Gastrocnemius medialis (tissue), 4 donors: Measurements from ENCODE around the gene ART5. TPM values are rescaled to one million over a fixed set of nuclear protein-coding genes. Genes with fewer than 3 reads are reported as not detected.

ENCODE experiments used
- ATAC-seq, 2 donors: fragments of 150-250 bp; one replicate each; pipeline ENCODE4 v1.9.1; 2016
- DNase-seq, 2 donors: peaks; one replicate each; pipeline ENCODE4 v3.0.0-alpha.2; 2019
- H3K27ac ChIP-seq, 4 donors: fragments of 200-600 bp; sonication (generic); 1 replicate in 1 of 4; 2 replicates in 3 of 4; pipeline ENCODE4 v1.5.1; 2016 to 2018; ENCODE audit warnings: mild to moderate bottlenecking in 2 of 4, moderate library complexity in 1 of 4
- H3K27me3 ChIP-seq, 3 donors: fragments of 200-600 bp; sonication (generic) in 2 of 3; 1 replicate in 1 of 3; 2 replicates in 2 of 3; pipeline versions ENCODE4 v1.5.1 to v1.6.0; 2016 to 2019; ENCODE audit warnings: mild to moderate bottlenecking in 1 of 3, moderate library complexity in 1 of 3
- H3K36me3 ChIP-seq, 2 donors: fragments of 200-600 bp; sonication (generic) in 1 of 2; one replicate each; pipeline ENCODE4 v1.5.1; 2017 to 2018
- H3K4me1 ChIP-seq, 2 donors: fragments of 200-600 bp; sonication (generic) in 1 of 2; one replicate each; pipeline ENCODE4 v1.5.1; 2016 to 2017; ENCODE audit warnings: mild to moderate bottlenecking in 2 of 2
- H3K4me3 ChIP-seq, 4 donors: fragments of 200-600 bp; sonication (generic) in 3 of 4; 1 replicate in 1 of 4; 2 replicates in 3 of 4; pipeline ENCODE4 v1.5.1; 2016 to 2019; ENCODE audit warnings: mild to moderate bottlenecking in 2 of 4
- H3K9me3 ChIP-seq, 3 donors: fragments of 200-600 bp; sonication (generic) in 2 of 3; 1 replicate in 1 of 3; 2 replicates in 2 of 3; pipeline ENCODE4 v1.5.1; 2016 to 2019
- POLR2A ChIP-seq, 2 donors: fragments of 450-650 bp; IDR thresholded peaks; one replicate each; pipeline ENCODE4 v1.6.1; 2017; ENCODE audit warnings: antibody characterized with exemption in 2 of 2, mild to moderate bottlenecking in 2 of 2, moderate library complexity in 2 of 2
- in situ Hi-C, 4 donors: fragments of 200-750 bp; cut with MboI; loops; one replicate each; pipeline versions ENCODE4 v1.15.0 to v1.8.0; 2017; ENCODE audit warnings: low sequenced_read_pairs in 4 of 4
- intact Hi-C: fragments of 100-400 bp; cut with DNase I; formaldehyde crosslinking; loops from one replicate; pipeline ENCODE4 v1.15.1; 2023; ENCODE audit warnings: low total_unique reads
- total RNA-seq, 4 donors: library from RNA; depleted of rRNA; stranded (reverse); fragments of >200 nt; gene quantifications; one replicate each; pipeline versions ENCODE4 v1.1.0 to v1.2.3, GENCODE V29; 2016
- TF ChIP-seq, protein P1 (sequence below), 5 experiments: fragments of 450-650 bp in 3 of 5; fragments of 200-600 bp in 2 of 5; sonication (generic) in 2 of 5; IDR thresholded peaks in 4 of 5; conservative IDR thresholded peaks in 1 of 5; 1 replicate in 4 of 5; 2 replicates in 1 of 5; pipeline ENCODE4 v1.5.1; 2016 to 2019; ENCODE audit warnings: antibody characterized with exemption in 5 of 5, mild to moderate bottlenecking in 3 of 5, moderate library complexity in 3 of 5

Gene ART5
- total RNA-seq, 4 donors from 2014 or later, result 1.1 to 8.5 (median 2.2) TPM

DNA sequence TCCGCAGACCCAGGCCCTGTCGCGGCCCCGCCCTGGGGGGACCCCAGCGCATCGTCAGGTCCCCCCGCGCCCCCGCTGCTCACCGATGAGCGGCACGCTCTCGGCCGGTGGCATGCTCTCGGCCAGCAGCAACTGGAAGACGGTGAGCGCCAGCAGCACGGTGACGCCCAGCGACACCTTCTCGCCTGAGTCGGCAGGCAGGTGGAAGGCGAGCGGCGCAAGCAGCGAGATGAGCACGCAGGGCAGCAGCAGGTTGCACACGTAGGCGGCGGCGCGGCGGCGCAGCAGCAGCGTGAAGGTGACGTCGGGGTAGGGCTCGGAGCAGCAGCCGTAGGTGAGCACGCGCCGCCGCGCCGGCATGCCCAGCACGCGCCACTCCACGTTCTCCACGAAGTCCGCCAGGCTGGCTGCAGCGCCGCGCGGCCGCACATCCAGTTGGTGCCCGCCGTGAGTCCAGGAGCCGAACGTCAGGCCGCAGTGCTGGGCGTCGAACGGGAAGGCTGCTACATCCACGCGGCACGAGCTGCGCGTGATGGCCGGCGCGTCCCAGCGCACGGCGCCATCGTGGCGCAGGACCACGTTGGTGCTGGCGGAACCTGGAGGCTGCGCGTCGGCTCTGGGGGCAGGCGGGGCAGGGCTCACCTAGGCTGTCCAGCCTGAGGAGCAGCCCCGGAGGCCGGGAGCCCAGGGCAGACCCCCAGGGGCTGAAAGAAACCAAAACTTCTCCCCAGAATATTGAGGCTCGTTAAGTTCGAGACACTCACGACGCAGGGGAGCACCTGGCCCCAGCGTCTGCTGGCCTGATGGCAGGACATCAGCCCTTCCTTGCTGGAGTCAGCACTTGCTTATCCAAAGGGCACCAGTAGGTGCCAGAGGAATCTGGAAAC lies 25.6 kb upstream of the ART5 start:
- H3K4me3 ChIP-seq, result no peak overlapping the region
- DNase-seq (no peak), ATAC-seq (no peak)
- H3K9me3 ChIP-seq, result no peaks in the 10 kb centered on the region
- intact Hi-C loops (no loop called here), in situ Hi-C loops (no loop called here)
- peaks cover 0 to 3% of the 10 kb centered on the region in 2 donors for H3K4me1 ChIP-seq
- H3K36me3 ChIP-seq, result peaks cover 3 to 41% of the 10 kb centered on the region in 2 donors
- no peak overlapping the region for H3K27ac ChIP-seq
- no peak for TF ChIP-seq POLR2A (IDR thresholded peaks at IDR 0.05)
- TF ChIP-seq, protein P1, sequence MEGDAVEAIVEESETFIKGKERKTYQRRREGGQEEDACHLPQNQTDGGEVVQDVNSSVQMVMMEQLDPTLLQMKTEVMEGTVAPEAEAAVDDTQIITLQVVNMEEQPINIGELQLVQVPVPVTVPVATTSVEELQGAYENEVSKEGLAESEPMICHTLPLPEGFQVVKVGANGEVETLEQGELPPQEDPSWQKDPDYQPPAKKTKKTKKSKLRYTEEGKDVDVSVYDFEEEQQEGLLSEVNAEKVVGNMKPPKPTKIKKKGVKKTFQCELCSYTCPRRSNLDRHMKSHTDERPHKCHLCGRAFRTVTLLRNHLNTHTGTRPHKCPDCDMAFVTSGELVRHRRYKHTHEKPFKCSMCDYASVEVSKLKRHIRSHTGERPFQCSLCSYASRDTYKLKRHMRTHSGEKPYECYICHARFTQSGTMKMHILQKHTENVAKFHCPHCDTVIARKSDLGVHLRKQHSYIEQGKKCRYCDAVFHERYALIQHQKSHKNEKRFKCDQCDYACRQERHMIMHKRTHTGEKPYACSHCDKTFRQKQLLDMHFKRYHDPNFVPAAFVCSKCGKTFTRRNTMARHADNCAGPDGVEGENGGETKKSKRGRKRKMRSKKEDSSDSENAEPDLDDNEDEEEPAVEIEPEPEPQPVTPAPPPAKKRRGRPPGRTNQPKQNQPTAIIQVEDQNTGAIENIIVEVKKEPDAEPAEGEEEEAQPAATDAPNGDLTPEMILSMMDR (IDR thresholded peaks at IDR 0.05 in 4 of 5, conservative IDR thresholded peaks at IDR 0.05 in 1 of 5), result no peak
- no peaks in the 10 kb centered on the region for H3K27me3 ChIP-seq

DNA sequence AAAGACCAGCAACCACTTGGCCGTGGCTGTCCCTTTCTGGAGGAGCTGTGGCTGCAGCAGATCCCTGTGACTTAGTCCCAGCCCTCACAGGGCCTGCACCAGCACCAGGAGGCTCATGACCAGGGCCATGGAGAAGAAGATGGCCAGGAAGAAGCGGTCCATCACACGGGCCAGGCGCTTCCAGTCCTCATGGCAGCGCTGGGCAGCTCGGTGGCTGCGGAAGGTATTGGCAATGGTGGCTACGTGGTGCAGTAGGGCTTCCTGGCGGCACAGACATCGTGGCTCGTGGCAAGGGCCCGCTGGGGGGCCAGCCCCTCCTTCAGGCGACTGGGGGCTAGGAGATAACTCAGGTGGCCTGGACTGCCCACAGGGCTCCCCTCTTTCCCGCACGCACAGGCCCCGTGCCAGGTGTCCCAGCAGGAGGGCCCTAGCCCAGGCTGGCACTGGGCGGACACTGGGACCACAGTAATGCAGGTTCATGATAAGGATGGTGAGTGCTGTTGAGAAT lies 24.3 kb upstream of the ART5 start:
- intact Hi-C loops (no loop called here), in situ Hi-C loops (no loop called here)
- ATAC-seq (no peak), DNase-seq (no peak)
- Histone ChIP-seq H3K27ac (no peak overlapping the region), H3K4me1 (peaks cover 0 to 3% of the 10 kb centered on the region in 2 donors), H3K36me3 (peaks cover 3 to 37% of the 10 kb centered on the region in 2 donors), H3K27me3 (no peaks in the 10 kb centered on the region), H3K9me3 (no peaks in the 10 kb centered on the region), H3K4me3 (no peak overlapping the region)
- TF ChIP-seq, protein P1 (IDR thresholded peaks at IDR 0.05 in 4 of 5, conservative IDR thresholded peaks at IDR 0.05 in 1 of 5), result no peak
- no peak for TF ChIP-seq POLR2A (IDR thresholded peaks at IDR 0.05)

DNA sequence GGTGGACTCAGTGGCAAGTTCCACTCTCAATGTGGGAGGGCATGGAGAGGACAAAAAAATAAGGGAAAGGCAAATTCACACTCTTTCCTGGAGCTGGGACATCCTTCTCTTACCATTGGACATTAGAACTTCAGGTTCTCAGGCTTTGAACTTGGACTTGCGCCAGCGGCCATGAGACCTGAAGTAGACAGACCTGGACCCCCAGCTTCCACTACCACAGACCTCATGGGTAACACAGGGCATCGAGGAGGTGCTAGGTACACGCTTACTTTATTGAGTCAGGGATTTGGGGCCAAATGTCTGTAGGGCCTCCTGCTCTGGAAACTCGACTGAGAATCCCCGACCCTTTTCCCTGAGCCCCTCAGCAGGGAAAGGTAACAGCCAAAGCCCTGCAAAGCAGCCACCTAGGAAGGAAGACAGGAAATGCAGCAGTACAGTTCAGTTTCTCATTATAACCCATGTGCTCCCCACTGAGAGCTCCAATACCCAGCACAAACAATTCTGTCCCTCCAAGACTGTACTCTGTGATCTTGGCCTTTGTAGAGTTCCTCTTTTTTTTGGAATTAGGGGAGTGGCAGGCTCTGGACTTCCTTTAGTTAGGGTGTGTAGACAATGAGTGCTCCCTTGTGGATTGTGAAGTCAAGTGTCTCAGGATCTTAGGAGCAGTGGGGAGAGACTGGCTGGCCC lies 23.7 kb upstream of the ART5 start:
- Histone ChIP-seq H3K9me3 (no peaks in the 10 kb centered on the region), H3K4me1 (peaks cover 0 to 3% of the 10 kb centered on the region in 2 donors), H3K4me3 (no peak overlapping the region), H3K36me3 (peaks cover 3 to 37% of the 10 kb centered on the region in 2 donors), H3K27me3 (no peaks in the 10 kb centered on the region), H3K27ac (peak overlapping the region in 1 of 4 donors; percentile 31)
- ATAC-seq, result peak in 1 of 2 donors; percentile 27
- TF ChIP-seq, protein P1 (IDR thresholded peaks at IDR 0.05 in 4 of 5, conservative IDR thresholded peaks at IDR 0.05 in 1 of 5), result no peak
- TF ChIP-seq POLR2A (IDR thresholded peaks at IDR 0.05), result no peak
- in situ Hi-C loops (no loop called here), intact Hi-C loops (no loop called here)
- DNase-seq, result no peak

DNA sequence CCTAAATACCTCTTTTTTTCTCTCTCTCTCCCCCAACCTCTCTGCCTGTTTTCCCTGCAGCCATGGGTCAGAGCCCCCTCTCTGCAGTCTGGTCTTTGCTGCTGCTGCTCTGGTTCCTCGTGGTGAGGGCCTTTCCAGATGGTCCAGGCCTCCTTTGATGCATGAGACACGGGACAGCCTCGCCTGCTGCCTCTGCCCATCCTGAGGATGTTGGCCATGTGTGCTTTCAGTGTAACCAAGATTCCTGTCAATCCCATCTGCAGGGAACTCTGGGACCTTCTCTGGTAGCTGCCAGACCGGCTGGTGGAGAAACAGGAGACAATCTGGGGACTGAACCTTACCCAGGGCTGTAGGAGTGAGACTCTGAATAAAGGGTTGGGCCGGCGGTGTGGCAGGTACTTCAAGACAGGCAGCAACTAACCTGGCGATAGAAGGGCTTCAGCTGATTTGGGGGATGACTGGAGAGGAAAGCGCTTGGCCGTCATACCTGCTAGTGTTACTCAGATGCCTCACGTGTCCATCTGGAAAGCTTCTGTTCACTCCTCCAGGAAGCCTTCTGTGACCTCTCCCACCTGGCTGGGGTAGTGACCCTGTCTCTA lies 22.3 kb upstream of the ART5 start:
- H3K36me3 ChIP-seq, result peaks cover 0 to 37% of the 10 kb centered on the region in 2 donors
- no peak overlapping the region for H3K4me3 ChIP-seq
- H3K27me3 ChIP-seq, result no peaks in the 10 kb centered on the region
- no peak for TF ChIP-seq POLR2A (IDR thresholded peaks at IDR 0.05)
- TF ChIP-seq, protein P1 (IDR thresholded peaks at IDR 0.05 in 4 of 5, conservative IDR thresholded peaks at IDR 0.05 in 1 of 5), result no peak
- peak overlapping the region in 1 of 4 donors; percentile 18 for H3K27ac ChIP-seq
- no peaks in the 10 kb centered on the region for H3K9me3 ChIP-seq
- DNase-seq (no peak), ATAC-seq (no peak)
- intact Hi-C loops (no loop called here), in situ Hi-C loops (no loop called here)
- H3K4me1 ChIP-seq, result peaks cover 0 to 3% of the 10 kb centered on the region in 2 donors
